ENCODE data around the gene ZNF442.
"Not testable (repeated sequence)": the region's sequence is repeated elsewhere in the genome, so short reads cannot be mapped to it uniquely, and the experiment has no call there.

ZNF442 gene

GRCh38 chr19:12314553-12314952 lies 50.9 kb downstream of the ZNF442 start:
- FAIRE-seq (no peak), DNase-seq (ENCODE audit: insufficient read length, low spot score) (no peak)
- TF ChIP-seq CTCF (IDR thresholded peaks at IDR 0.05; ENCODE audit: insufficient read depth, missing control alignments): no peak

- DNase-seq (ENCODE audit: insufficient read length, low spot score); FAIRE-seq: not testable (repeated sequence)
These were observed 56.6 kb downstream of the ZNF442 start for GRCh38 chr19:12308891-12309290.
